Stimulated activated CD4-positive, alpha-beta T cell treated with anti-CD3 and anti-CD28 coated beads, Interleukin-2, amount 100 ng/mL, for 4 hours (primary cell): Measurements from ENCODE around the gene UNC13A.

Experiments
- DNase-seq: peaks from one replicate; pipeline ENCODE4 v3.0.0-alpha.2; 2020; ENCODE audit warnings: low read depth

UNC13A gene

DNA sequence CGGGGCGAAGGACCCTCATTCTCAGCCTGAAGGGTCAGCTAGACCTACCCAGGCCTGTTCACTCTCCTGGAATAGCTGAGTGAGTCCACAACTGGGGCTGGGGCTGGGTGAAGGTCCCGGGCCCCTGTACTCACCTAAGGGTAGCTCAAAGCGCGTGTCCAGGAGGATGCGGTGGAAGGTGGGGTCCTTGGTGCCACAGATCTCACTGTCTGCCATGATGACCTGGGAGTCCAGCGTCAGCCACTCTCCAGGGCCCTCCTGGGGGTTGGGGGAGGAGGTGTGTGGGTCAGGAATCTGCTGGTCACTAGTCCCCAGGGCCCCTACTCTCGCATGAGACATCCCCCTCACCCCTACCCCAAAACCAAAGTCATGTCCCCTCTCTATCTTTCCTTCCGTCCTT is 18.7 kb downstream of the UNC13A start:
- no peak for DNase-seq

DNA sequence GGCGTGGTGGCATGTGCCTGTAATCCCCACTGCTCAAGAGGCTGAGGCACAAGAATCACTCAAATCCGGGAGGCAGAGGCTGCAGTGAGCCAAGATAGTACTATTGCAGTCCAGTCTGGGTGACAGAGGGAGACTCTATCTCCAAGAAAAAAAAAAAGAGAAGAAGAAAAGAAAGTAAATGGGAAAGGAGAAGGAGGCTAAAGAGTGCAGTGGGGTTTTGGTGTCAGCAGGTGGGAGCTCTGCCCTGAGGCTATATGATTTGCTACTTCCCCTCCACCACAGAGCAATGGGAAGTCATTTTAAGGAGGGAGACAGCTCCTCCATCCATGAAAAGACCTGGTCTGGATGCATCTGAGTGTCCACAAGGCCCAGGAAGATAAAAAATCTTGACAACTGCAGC is 23.1 kb downstream of the UNC13A start:
- DNase-seq, result no peak

DNA sequence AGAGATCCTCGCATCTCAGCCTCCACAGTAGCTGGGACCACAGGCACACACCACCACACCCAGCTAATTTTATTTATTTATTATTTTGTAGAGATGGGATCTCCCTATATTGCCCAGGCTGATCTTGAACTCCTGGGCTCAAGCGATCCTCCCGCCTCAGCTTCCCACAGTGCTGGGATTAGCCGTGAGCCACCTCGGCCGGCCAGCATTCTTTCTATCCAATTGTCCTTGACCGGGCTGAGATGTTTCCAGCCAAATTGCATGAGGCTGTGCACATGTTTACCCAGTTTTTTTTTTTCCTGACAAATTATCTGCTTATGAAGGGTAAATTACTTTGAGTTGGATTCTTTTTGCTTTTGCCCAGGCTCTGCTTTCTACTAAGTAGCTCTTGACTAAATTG is 28.2 kb downstream of the UNC13A start:
- DNase-seq, result no peak

DNA sequence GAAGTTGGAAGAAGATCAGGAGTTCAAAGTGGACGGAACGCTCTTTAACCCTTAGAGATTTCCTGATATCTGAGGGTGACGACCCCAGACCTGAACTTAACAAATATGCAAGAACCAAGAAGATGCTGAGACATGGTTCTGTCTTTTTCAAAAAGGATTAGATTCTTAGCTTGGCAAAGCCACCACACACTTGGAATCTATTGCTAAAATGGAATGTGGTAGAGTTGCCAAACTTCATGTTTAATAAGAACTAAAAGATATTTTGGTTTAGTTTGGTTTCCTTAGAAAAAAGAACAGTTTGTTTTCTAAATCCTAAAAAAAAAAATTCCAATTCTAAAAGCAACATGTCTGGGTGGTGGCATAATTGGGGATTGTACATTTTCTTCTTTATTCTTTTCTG is 29.5 kb downstream of the UNC13A start:
- no peak for DNase-seq

DNA sequence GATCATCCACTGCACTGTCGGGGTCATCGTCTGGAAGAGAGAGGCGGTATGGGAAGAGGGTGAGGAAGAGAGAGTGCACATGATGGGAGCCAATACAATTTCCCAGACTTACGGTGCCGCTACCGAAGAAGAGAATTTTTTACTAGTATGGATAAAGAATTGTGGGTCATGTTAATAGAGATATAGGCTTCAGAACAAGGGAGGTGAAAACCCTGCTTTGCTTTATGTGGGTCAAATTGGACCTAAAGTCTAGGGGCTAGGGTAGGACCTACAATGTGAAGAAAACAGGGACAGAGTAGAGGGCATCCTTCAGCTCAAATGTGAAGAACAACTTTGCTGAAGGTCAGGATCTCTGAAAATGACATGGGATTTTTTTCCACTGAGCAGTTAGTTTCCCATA is 29.9 kb downstream of the UNC13A start:
- no peak for DNase-seq

DNA sequence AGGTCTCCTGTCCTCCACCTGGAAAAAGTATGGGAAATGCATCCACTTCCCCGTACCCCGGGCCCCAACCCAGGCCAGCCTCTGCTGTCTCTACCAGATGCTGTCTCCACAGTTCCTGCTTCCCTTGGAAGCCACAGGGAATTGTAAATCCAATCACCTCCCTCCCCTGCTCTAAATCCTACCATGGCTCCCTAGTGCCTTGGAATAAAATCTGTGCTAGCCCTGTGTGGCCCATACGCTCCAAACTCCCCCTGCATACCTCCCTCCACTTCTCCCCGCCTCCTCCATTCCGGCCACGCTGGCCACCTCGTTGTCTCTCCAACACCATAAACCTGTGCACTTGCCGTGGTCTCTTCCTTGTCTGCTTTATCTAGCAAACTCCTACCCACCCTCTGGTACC is 31.2 kb downstream of the UNC13A start:
- DNase-seq, result no peak

DNA sequence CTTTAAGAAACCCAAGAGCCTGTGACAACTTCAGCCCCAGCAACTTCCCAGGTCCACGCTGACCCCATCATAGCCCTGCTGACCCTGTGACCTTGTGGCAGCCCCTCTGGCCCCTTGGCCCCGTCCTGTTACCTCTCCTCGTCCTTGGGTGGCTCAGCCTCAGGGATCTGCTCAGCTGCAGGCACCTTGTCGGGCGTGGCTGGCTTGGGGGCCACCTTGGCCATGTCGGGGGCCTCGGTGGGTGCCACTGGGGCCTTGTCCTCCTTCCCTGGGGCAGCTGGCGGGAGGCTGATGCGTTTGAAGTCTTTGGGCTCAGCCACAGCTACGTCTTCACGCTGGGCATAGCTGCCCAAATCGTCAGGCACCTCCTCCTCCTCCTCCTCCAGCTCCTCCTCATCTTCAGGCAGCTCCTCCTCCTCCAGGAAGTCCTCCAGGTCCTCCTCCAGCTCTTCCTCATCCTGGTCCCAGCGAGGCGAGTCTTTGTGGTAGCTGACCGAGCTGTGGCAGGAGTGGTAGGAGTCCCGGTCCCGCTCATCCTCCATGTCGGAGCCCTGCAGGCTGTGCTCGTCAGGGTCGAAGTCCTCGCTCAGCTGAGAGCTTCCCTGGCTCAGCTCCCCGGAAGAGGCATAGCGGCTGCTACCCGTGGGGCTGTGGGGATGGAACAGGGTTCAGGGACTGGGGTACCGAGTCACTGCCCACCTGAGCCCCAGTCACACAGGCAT is 32.2 kb downstream of the UNC13A start:
- DNase-seq, result no peak

DNA sequence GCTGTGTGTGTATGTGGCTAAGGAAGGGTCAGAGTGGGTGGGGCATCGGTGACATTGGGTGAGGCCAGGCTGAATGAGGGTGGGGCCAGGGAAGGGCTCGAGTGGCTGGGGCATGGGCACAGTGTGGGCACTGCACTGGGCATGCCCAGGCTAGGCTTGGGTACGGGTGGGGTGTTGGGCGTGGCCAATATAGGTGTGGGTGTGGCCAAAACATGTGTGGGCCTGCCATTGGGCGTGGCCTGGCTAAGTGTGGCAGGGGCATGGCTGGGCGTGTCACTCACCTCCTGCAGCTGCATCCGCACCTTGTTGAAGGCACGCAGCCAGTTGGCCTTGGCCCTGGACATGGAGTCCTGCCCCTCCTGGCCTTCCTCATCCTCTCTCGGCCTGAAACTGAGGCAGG is 33.2 kb downstream of the UNC13A start:
- DNase-seq, result no peak

DNA sequence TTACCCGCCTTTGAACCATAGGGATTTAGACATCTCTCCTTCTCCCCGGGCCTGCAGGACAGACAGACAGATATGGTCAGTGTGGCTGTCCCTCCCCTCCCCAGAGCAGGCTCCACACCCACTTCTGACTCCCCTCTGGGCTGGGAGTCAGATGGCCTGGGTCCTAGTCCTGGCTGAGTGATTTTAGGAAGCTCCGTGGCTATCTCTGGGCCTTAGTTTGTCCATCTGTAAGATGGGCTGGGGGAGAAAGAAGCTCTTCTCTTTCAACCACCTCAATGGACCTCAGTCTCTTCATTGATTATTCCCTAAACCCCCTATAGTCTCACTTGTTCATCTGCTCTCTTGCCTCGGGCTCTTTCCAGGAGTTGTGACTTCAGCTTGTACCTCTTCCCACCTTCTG is 35.5 kb downstream of the UNC13A start:
- DNase-seq, result no peak

DNA sequence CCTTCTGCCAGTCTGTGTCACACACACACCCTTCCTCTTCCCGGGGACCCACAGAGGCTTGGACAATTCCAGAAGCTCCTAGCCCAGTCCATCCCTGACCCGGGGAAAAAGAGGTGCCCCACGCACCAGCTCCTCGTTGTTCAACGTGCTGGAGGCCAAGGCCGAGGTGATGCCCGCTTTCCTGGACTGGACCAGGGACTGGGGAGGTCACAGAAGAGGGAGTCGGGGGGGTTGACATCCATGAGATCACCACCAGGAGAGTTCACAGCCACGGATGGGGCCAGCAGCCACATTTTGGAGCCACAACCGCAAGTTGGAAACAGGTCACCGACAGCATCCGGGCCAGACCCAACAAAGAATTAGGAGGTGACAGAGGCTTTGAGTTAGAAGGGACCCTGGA is 39.4 kb downstream of the UNC13A start:
- DNase-seq, result no peak

DNA sequence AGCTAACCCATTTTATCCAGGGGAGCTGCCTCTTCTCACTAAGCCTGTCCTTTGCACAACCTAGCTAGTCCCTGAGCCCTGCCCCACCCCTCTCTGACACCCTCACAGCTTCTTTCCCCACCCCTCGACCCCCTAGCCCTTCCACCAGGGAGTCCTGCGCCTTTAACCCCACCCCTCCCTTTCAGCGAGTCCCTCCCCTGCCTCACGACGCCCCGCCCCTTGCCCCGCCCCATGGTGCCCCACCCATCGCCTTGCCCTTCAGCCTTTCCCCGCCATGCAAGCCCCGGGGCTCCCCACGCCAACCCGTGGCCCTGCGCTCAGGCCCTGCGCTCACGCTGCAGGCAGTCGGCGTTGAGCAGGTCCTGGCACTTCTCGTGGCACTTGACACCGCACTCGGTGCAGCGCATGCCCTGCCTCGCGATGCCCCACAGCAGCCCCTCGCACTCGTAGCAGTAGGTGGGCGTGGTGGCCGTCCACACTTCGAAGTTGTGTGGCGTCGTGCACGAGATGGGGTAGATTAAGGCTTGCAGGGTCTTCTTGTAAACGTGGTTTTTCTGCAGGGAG is 40.0 kb downstream of the UNC13A start:
- no peak for DNase-seq

DNA sequence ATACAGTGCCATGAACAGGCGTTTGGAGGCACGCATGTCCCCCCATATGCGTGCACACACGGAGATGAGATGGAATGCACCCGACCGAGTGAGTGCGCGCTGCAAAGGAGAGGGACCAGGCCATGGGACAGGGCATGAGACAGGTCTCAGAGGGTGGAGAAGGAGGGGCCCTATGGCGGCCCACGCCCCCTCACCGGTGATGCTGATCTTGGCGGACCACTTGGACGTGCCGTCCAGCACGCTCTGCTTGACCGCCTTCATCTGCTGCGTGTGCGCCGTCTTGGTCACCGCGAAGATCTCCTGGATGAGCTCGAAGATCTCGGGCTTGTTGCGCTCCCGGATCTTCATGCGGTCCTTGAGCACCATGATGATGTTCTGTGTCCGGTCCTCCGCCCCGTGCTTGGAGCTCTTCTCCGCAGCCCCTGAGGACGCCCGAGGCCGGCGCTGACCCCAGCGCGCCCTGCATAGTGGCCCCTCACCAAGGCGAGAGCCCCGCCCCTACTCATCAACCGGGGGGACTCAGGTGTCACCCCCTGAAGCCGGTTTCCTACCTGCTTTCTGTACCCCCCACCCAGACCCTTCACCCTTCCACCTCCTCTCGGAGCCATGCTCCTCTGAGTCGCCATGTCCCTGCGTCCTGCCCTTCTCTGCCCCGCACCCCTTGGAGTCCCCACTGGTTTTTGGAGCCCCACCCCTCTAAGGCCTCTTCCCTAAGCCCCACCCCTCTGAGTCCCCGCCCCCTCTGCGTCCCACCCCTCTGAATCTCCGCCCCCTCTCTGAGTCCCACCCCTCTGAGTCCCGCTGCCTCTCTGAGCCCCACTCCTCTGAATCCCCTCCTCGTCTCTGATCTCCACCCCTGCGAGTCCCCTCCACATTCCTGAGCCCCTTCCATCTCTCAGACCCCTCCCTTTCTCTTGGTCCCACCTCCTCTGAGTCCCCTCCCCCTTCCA is 40.8 kb downstream of the UNC13A start:
- DNase-seq, result no peak

DNA sequence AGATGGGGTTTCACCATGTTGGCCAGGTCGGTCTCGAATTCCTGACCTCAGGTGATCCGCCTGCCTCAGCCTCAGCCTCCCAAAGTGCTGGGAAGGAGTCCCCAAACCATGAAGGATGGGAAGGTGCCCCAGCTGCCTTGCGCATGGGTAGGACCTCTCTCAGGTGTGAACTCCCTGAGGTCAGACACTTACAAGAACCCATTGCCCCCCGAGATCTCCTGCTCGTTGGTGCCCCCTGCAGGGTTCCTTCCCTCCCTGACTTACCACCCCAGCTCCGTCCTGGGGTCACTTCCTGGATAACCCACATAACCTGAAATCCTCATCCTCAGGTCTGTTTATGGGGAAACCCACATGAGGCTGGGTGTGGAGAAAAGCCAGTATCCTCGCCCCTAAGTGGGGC is 41.7 kb downstream of the UNC13A start:
- DNase-seq, result no peak

DNA sequence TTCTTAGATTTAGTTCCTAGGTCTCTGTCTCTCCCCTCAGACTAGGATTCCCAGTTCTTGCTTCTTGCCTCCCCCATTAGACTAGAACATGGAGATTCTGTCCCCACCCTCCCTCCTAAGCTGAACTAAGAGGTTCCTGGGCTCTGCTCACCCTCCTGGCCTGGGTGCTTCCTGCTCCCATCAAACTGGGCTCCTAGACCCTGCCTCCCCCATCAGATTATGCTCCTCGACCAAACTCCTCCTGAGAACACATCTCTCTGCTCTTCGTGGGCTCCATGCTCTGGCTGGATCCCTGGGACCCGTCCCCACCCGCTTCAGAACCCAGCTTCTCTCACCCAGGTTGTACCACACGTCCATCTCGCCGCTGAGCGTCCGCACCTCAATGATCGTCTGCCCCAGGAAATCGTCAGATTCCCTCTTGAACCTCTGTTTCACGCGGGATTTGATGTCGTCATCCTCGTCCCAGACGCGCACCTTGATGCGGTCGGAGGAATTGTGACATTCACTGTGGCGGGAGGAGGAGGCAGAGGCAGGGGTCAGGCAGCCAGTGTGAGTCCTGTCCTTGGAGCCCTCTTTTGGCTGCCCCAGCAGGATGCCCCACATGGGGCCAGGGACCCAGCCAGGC is 42.7 kb downstream of the UNC13A start:
- DNase-seq, result no peak

DNA sequence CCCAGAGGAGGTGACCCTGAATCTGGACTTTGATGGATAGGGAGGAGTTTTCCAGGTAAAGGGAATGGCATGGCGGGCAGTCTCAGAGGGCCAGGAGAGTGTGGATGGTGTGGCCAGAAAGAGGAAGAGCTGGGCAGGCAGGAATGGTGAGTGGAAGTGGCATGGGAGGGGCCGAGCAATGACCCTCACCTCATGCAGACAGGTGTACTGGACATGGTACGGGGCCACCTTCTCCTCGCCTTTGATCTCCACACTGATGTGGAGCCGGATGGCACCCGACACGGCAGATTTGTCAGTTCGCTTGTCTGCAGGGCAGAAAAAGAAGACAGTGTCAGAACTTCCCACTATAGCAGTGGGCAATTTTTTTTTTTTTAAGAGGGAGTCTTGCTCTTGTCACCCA is 45.5 kb downstream of the UNC13A start:
- no peak for DNase-seq

DNA sequence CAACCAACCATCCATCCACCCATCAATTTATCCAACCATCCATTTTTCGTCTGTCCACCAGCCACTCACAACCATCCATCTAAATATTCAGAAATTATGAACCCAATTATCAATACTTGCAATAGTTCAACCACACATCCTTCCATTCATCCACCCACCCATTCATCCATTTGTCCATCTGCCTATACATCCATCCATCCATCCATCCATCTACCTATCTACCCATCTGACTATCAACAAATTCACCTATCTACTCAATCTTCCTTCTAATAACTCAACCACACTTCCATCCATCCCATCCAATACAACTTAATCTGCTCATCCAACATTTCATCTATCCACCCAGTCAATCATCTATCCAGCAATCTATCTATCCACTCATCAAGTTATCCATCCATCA is 46.3 kb downstream of the UNC13A start:
- DNase-seq, result no peak

DNA sequence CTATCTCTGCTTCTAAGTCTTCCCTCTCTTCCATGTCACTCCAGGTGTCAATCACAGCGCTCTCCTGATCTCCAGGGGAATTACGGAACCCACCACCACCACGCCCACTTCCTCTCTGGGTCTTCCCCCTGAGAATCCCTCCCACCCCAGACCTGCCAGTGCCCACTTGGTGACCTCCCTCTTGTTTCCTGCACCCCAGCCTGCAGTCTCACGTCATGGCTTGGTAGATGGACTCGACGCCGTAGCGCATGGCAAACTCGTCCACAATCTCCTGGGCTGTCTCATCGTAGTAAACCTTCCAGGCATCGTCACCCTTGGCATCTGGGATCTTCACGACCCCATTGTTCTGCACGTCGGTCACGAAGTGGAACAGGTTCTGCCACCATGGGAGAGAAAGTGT is 47.0 kb downstream of the UNC13A start:
- no peak for DNase-seq

DNA sequence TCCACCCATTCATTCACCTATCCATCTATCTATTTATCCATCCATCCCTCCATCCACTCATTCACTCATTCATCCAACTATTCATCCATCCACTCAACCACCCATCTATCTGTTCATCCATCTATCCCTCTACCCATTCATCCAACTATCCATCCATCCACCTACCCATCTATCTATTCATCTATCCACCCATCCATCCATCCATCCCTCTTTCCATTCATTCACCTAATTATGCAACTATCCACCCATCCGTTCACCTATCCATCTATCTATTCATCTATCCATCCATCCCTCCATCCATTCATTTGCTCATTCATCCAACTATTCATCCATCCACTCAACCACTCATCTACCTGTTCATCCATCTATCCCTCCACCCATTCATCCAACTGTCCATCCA is 54.5 kb downstream of the UNC13A start:
- no peak for DNase-seq

DNA sequence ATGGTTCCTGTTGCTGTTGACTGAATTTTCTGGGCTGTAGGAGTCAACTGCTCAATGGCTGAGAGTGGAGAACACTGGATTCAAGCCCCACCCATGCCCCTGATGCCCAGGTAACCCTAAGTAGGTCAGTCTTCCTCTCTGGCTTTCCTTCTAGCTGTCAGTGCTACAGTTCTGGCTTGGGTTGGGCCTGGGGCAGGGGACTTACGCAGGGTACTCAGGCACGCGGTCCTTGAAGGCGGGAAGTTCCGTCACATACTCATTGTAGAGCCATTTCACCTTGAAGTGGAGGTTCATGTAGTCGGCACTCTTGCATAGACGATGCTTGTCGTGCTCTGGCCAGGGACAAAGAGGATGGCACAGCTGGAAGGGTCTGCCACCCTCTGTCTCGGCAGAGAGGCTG is 55.6 kb downstream of the UNC13A start:
- DNase-seq, result no peak

DNA sequence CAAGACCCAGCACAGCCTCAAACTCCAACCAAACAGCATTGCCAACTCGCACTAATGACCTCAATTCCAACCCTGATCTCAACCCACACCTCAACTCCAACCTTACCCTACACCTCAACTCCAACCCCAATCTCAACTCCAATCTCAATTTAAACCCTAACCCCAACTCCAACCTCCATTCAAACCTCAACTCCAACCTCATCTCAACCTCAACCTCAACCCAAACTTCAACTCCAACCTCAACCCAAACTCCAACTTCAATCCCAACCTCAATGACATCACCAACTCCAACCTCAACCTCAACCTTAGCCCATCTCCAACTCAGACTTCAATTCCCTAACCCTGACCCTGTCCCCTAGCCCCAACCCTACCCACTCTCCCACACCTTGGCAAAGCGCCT is 58.4 kb downstream of the UNC13A start:
- no peak for DNase-seq

DNA sequence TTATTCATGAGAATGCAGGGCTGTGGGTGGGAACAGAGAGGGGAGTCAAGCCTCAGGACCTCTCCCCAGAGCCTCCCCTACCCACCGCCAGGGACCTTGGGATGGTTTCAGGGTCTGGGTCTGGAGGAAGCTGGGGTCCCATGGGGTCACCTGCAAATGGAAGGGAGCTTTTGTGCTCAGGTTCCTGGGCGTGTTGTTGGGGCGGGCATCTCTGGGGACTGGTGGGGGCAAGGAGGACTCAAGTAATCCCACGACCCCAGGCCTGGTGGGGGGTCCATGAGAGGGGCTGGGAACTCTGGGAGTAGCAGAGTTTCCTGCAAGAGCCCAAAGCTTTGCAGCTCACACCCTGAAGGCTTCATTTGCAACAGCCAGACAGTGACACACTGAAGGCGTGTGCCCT is 60.2 kb downstream of the UNC13A start:
- no peak for DNase-seq

DNA sequence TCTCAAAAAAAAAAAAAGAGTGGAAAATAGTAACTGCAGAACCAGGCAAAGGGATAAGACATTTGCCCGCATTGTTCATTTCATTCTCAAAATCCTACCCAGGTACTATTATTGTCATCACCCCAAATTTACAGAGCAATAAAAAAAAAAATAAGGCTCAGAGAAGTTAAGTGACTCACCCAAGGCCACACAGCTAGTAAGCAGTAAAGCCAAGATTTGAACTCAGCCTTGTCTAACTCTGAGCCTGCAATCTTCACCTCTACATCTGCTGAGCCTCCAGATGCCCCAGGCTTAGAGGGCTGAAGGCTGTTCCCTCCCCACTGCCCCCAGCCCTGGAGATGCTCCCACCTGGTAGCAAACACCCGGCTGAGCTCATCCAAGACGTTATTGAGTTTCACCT is 61.0 kb downstream of the UNC13A start:
- no peak for DNase-seq
